ENCODE results near the gene SP140.
"Not testable (repeated sequence)": the region's sequence is repeated elsewhere in the genome, so short reads cannot be mapped to it uniquely, and the experiment has no call there.

The SP140 gene

DNA sequence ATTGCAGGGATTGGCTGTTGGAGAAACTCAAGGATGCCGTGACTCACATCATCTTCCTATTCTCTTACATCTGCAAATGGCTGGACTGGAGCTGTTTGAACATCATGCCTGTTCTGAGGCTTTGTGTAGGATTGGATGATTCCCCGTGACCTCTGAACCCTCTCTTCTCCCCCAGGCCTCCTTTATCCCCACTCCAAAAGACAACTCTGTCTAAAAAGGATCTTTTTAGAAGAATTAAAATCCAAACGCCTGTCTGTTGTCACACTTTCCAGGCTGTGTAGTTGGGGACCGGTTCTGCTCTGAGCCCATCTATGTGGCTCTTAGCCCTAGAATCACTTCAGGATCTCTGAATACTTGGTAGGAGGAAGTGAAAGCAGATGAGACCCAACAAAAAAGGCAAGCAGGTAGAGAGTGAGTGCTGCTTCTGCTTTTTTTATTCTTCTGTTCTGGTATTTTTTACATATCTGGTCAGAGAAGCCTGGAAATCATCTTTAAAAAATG lies 565 bp downstream of the SP140 start:
- peak in 1 of 5 experiments; percentile 70 for DNase-seq

DNA sequence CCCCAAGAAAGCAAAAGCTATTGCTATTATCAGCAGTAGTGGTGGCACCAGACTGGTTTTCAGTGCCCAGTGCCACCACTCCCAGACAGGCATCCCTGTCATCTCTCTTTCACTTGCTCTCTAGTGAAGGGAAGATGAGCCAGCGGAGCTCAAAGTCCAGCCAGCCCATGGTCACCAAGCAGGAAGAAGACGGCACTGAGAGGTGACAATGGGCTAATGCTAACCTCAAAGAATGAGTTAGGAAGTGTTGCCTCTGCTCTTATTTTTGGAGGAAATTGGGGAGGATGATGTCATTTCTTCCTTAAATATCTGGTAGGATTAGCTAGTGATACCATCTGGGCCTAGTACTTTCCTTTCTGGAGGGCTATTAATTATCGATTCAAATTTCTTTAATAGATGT lies 1.7 kb downstream of the SP140 start:
- DNase-seq: no peak

GRCh38 chr2:230230087-230230486 lies 4.6 kb downstream of the SP140 start:
- peak in 1 of 5 experiments; percentile 74 for DNase-seq

GRCh38 chr2:230230496-230231200 lies 5.1 kb downstream of the SP140 start:
- peak in 1 of 5 experiments; percentile 57 for DNase-seq

DNA sequence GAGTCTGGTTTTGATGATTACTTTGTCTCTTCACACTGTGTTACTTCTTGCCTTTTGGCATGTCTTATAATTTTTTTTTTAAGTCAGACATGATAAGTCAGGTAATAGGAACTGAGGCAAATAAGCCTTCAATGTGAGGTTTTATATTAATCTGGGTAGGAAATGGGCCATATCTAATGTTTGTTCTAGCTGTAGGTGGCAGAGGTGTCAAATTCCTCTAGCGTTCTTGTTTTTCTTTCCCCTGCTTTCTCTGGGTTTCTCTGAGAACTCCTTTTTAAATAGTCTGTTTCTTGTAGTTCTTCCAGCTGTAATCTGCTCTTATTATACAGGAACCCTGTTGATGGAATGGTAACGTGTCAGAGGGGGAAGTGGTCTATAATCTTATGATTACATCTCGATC lies 5.7 kb downstream of the SP140 start:
- no peak for DNase-seq

GRCh38 chr2:230234122-230234722 lies 8.7 kb downstream of the SP140 start:
- DNase-seq: peak in 1 of 5 experiments; percentile 42

DNA sequence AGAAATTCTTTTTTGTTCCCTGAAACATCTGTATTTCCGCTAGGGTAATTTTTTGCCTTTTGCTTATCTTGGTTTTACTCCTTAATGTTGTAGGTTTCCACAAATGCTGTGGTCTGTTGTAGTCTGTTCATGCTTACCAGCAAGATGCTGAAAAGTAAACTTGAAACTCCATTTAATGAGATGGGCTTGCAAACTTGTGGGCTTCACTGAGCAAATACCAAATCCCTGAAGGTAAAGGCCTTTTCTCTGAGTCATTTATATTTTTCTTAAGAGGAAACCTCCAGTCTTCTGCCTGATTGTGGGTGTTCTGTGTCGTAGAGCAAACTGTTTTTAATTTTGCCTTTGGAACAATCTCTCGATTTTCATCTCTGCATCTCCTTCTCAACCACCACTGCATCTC lies 9.3 kb downstream of the SP140 start:
- DNase-seq: peak in 1 of 5 experiments; percentile 87

GRCh38 chr2:230244211-230244610 lies 18.7 kb downstream of the SP140 start:
- no peak for DNase-seq

- no peak for DNase-seq
Observed at GRCh38 chr2:230246206-230246605, 20.7 kb downstream of the SP140 start.

- DNase-seq: no peak
Observed at GRCh38 chr2:230250231-230250630, 24.7 kb downstream of the SP140 start.

DNA sequence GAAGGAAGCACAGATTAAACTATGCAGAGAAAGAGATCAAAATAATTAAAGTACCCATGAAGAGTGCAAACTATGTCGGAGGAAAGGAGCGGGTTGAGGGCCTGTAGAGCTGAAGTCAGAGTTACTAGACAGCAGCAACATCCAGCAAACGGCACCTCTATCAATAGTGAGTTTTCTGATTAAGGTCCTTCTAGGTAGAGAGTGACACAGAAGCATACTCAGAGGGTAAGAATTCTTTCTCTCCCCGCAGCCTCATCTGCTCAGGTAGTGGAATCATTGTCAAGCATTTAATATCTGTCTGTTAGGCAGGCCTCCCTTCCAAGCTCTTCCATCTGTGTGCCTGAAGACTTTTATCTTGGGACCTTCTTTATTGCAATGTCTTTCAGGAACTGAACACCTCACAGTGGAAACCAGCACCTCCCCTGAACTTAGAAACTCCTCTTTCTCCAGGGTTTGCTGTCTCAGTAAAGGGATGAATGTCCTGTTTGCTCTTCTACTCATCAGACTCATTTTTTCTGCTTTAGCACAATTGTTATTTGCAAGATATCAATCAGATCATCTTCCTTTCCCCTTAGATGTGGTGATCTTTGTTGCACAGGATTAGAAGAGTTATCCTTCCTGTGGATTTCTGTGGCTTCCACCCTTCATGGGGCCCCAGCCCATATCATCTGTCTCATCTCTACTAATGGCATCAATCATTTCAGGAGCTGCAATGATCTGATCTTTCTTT lies 28.8 kb downstream of the SP140 start:
- DNase-seq: peak in 4 of 5 experiments; percentile 23 to 89 (median 38)

GRCh38 chr2:230256733-230257332 lies 31.3 kb downstream of the SP140 start:
- peak in 1 of 5 experiments; percentile 77 for DNase-seq

DNA sequence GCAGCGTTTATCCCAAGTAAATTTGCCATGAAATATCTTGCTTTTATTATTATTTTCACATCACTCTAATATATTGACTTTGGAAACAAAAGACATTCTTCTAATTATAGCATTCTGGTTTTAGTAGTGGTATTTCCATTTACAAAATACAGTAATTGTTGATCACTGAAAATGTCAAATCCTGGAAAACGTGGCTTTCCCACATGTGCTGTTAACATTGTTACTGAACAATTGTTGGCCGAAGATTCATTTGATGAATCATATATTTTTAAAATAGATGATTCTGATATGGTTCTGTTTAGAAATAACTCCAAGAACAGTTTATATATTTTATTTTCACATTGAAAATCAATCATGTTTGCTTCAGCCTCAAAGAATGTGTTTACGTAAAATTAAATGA lies 32.9 kb downstream of the SP140 start:
- DNase-seq: no peak

GRCh38 chr2:230262246-230262645 lies 36.7 kb downstream of the SP140 start:
- peak in 2 of 5 experiments; percentile 37 to 72 for DNase-seq

- not testable (repeated sequence) for DNase-seq
Observed at GRCh38 chr2:230264945-230265344, 39.4 kb downstream of the SP140 start.

GRCh38 chr2:230266638-230267037 lies 41.1 kb downstream of the SP140 start:
- no peak for DNase-seq

- DNase-seq: no peak
Observed at GRCh38 chr2:230267059-230267458, 41.5 kb downstream of the SP140 start.

DNA sequence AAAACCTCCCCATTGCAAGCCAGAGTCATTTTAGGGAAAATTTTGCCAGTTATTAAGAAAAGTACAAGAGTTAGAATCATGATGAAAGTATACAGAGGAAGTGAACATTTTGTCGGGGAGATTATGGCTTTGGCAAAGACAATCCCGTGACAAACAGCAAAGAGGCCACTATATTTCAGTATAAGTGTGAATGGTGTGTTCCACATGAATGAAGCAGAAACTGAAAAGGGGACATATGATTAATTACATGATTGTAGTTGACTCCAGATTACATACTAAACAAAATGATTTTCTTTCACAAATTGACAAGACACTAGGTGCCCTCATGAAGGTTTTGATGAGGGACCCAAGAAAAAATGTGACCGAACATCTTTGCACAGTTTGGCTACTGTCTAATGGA lies 42.0 kb downstream of the SP140 start:
- DNase-seq: no peak

DNA sequence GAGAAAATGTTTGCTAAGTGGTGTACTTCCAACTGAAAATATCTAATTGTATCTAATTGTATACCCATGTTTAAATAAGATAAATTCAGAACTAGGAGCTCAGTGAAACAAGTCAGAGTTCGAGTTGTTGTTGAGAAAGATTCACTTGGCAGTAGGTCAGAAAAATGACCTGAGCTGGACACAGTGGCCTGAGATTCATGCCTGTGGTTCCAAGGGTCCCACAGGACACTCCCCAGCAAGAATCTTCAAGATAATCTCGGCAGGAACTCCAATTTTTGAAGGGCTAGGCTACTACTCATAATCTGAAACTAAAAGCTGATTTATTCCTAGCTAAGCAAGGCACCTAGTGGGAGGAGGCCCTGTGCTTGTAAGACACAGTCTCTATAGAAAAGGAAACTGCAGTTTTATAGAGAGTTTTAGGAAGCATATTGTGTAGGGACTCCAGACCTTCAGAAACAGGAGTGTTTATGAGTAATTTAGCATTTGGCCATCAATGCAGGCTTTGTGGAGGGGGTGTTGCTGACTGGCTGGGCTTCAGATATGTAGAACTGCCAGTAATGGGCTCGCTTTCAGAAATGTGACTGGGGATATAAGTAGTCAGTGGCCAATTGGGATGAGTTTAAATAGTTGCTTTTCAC lies 43.2 kb downstream of the SP140 start:
- no peak for DNase-seq

- DNase-seq: no peak
Observed at GRCh38 chr2:230269715-230270114, 44.2 kb downstream of the SP140 start.

DNA sequence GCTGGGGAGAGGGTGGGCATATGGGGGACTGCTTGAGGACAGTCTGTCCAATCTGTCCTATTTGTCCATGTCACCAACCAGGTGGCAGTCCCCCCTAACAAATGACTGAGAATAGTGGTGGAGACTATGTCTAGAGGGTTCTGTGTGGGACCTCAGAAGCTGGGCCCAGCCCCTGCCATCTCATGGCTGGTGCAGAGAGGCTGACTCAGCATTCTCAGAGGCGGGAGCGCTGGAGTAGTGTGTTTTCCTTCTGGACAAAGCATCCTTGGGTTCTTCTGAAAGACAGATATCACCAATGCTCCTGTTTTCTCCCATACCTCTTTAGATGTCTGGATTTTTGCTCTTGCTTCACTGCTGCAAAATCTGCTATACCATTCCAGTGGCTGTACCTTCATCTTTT lies 57.4 kb downstream of the SP140 start:
- no peak for DNase-seq

DNA sequence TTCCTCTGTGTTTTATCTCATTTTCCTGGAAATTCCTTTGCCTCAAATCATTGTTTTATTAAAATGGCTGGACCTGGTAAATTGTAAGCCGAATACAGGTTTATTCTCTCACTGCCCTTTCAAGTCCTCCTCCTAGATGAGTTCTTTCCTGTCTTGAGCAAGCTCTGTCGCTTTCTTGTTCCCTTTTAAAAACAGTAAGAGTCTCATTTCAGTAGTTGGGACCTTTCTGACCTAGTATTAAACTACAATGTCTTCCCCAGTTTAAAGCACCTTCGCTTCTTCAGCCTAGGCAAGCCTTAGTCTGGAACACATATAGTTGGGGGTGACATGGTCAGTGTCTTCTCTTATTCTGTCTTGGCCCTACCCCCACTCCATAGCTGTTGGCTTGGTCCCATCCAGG lies 60.5 kb downstream of the SP140 start:
- DNase-seq: no peak

DNA sequence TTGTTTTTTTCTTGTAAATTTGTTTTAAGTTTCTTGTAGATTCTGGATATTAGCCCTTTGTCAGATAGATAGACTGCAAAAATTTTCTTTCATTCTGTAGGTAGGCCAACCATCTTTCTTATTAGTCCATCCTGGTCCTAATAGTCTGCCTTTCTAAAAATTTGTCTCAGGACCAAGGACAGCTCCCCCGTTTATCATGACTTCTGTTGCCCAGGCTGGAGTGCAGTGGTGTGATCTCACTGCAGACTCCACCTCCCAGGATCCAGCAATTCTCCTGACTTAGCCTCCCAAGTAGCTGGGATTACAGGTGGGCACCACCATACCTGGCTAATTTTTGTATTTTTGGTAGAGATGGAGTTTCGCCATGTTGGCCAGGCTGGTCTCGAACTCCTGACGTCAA lies 63.8 kb downstream of the SP140 start:
- peak in 1 of 5 experiments; percentile 22 for DNase-seq
